Left ventricle myocardium inferior (tissue), 1 donor: ENCODE measurements around the gene APOL3. TPM values are rescaled to one million over a fixed set of nuclear protein-coding genes. Genes with fewer than 3 reads are reported as not detected.
A peak's percentile ranks its signal among the peaks of the same experiment; 100 is the strongest.

Source experiments
- DNase-seq: peaks from one replicate; pipeline ENCODE4 v3.0.0-alpha.2; 2020
- H3K27ac ChIP-seq: fragments of 200-600 bp; replicated peaks from 2 replicates; pipeline ENCODE4 v1.8.0; 2021
- H3K27me3 ChIP-seq: fragments of 200-600 bp; 2 replicates; pipeline ENCODE4 v1.8.0; 2021; ENCODE audit warnings: low read depth
- H3K36me3 ChIP-seq: fragments of 200-600 bp; 2 replicates; pipeline ENCODE4 v1.8.0; 2021
- H3K4me1 ChIP-seq: fragments of 200-600 bp; 2 replicates; pipeline ENCODE4 v1.8.0; 2021
- H3K4me3 ChIP-seq: fragments of 200-600 bp; 2 replicates; pipeline ENCODE4 v1.8.0; 2021; ENCODE audit warnings: mild to moderate bottlenecking, moderate library complexity
- H3K9me3 ChIP-seq: fragments of 200-600 bp; replicated peaks from 2 replicates; pipeline ENCODE4 v1.8.0; 2021
- intact Hi-C: fragments of 100-400 bp; cut with micrococcal nuclease; formaldehyde crosslinking; loops from one replicate; pipeline ENCODE4 v1.11.0; 2022
- total RNA-seq: library from RNA; stranded (reverse); fragmentation: NEBNext Ultra II Directional; extraction: Animal tissue kit (Norgen Biotek cat#: 25700); gene quantifications from one replicate; pipeline ENCODE4 v1.2.1, GENCODE V29; 2021
- TF ChIP-seq, protein P1 (sequence below): fragments of 200-600 bp; IDR thresholded peaks from 2 replicates; pipeline ENCODE4 v1.8.0; 2021; ENCODE audit warnings: antibody characterized with exemption, mild to moderate bottlenecking, borderline replicate concordance
- donor health status: DM: no; HTN: yes; CAD: no; lungs with severe emphysema.

The APOL3 gene
- total RNA-seq, 1 donor from 2014 or later, result 21.3 TPM

DNA sequence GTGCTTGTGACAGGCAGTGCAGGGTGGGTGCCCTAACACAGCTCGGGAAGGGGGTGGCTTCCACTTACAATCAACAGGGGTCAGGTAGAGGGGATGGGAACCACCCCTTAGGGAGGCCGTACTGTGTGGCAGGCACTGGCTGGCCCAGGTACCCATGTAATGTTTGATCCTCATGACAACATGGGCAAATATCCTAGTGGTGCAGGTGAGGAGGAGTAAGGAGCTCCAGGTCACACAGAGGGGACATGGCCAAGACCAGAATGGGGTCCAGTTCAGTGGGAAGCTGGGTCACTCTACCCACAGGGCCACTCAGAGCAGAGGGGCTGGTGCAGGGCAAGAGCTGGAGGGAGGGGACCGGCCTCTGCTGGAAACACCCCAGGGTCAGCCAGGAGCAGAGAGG lies 38.0 kb upstream of the APOL3 start:
- H3K27me3 ChIP-seq, result no peaks in the 10 kb centered on the region
- intact Hi-C loops, result loop anchor here (10.0 kb wide), 2 partner anchors 76 to 286 kb away; partner anchors contain the start of gene TXN2
- peak overlapping the region; percentile 73 for H3K27ac ChIP-seq
- H3K4me1 ChIP-seq, result peaks cover 75% of the 10 kb centered on the region
- TF ChIP-seq, protein P1, sequence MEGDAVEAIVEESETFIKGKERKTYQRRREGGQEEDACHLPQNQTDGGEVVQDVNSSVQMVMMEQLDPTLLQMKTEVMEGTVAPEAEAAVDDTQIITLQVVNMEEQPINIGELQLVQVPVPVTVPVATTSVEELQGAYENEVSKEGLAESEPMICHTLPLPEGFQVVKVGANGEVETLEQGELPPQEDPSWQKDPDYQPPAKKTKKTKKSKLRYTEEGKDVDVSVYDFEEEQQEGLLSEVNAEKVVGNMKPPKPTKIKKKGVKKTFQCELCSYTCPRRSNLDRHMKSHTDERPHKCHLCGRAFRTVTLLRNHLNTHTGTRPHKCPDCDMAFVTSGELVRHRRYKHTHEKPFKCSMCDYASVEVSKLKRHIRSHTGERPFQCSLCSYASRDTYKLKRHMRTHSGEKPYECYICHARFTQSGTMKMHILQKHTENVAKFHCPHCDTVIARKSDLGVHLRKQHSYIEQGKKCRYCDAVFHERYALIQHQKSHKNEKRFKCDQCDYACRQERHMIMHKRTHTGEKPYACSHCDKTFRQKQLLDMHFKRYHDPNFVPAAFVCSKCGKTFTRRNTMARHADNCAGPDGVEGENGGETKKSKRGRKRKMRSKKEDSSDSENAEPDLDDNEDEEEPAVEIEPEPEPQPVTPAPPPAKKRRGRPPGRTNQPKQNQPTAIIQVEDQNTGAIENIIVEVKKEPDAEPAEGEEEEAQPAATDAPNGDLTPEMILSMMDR, result no peak
- DNase-seq, result no peak
- H3K36me3 ChIP-seq, result no peaks in the 10 kb centered on the region
- no peak overlapping the region for H3K4me3 ChIP-seq
- no peaks in the 10 kb centered on the region for H3K9me3 ChIP-seq

DNA sequence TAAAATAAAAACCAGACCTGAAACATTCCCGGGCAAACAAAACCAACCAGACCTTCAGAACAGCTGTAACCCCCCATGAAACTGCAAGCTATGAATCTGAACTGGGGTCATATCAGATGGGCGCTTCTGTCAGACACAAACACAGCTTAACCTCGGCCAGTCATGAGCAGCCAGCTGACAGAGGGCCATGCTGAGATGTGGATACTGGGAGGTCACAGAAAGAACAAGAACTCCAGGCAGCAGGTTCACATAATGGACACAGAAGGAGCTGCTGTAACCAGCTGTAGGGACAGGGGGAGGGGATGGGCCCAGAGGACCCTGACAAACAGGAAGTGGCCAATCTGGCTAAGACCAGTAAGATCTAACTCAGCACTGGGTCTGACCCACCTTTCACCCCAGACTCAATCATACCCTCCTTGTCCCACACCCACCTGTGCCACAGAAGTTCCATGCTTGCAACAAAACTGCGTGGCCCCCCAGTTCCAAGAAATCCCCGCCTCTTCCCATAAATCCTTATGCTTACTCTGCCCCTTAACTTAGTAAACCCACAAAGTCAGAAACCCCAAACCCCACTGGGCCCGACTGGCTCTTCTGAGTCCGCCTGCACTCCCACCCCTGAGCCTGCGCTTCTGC lies 37.1 kb upstream of the APOL3 start:
- H3K4me1 ChIP-seq, result peaks cover 71% of the 10 kb centered on the region

DNA sequence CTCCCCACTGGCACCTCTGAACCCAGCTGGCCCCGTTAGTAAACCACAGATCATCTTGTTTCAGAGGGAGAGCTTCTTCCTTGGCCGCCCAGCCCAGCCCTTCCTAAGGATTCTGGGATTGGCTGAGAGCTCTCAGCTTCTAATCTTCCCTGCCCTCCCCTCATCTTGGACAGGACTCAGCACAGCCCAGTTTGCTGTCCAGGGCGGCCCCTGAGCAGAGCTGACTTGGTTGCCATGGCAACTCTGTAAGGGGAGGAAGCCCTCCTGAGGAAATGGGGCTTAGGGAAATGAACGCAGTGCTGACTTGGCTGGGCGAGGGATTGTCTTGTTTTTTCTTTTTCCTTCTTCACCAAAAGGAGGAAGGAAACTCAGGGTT lies 36.5 kb upstream of the APOL3 start:
- no peaks in the 10 kb centered on the region for H3K36me3 ChIP-seq
- peak overlapping the region; percentile 73 for H3K27ac ChIP-seq
- TF ChIP-seq, protein P1, result no peak
- no peaks in the 10 kb centered on the region for H3K27me3 ChIP-seq
- no peaks in the 10 kb centered on the region for H3K9me3 ChIP-seq
- peaks cover 69% of the 10 kb centered on the region for H3K4me1 ChIP-seq
- intact Hi-C loops, result loop anchor here (10.0 kb wide), 2 partner anchors 78 to 288 kb away; partner anchors contain the start of gene TXN2
- DNase-seq, result peak; percentile 67
- H3K4me3 ChIP-seq, result no peak overlapping the region

More for the DNA sequence above, 37.1 kb upstream of the APOL3 start:
- TF ChIP-seq, protein P1, result no peak
- no peak overlapping the region for H3K4me3 ChIP-seq
- intact Hi-C loops, result loop anchor here (10.0 kb wide), 2 partner anchors 77 to 287 kb away; partner anchors contain the start of gene TXN2
- DNase-seq, result no peak
- H3K9me3 ChIP-seq, result no peaks in the 10 kb centered on the region
- H3K27ac ChIP-seq, result peak overlapping the region; percentile 73
- no peaks in the 10 kb centered on the region for H3K27me3 ChIP-seq
- no peaks in the 10 kb centered on the region for H3K36me3 ChIP-seq

DNA sequence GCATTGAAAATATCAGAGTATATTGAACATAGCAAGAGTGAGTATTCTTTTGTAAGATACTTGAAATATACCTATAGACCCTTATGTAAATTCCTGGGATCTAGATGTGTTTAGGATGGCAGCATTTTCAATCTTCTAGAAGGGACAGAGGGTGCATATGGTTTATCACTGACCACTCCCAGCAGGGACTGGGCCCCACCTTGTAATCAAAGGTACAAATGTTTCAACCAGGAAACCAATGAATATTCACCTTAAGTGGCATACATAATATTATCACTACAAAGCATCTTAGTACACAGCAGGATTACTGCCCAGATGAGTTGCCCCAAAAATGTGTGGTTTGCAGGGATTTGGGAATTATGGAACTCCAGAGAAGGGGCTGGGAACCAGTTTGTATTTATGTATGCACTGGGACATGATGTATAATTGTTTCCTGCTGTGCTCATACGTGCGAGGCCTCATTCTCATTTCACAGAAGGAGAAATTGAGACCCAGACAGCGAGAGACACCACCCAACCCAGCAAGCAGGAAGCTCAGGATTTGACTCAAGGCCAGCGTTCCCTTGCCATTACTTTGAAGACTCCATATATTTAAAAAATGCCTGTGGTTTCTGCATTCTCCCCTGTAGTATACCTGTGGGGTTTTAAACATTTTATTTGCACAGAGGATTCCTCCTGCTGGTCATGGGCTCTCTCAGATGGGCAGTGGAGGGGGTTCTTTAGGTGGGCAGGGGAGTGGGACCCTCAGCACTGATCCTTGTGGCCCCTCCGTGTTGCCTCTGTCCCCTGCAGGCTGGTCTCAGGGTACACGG lies 35.9 kb upstream of the APOL3 start:
- no peak for DNase-seq
- no peaks in the 10 kb centered on the region for H3K27me3 ChIP-seq
- H3K4me3 ChIP-seq, result no peak overlapping the region
- peaks cover 68% of the 10 kb centered on the region for H3K4me1 ChIP-seq
- intact Hi-C loops, result loop anchor here (10.0 kb wide), 2 partner anchors 78 to 288 kb away; partner anchors contain the start of gene TXN2
- TF ChIP-seq, protein P1, result no peak
- H3K27ac ChIP-seq, result peak overlapping the region; percentile 73
- no peaks in the 10 kb centered on the region for H3K36me3 ChIP-seq
- H3K9me3 ChIP-seq, result no peaks in the 10 kb centered on the region

DNA sequence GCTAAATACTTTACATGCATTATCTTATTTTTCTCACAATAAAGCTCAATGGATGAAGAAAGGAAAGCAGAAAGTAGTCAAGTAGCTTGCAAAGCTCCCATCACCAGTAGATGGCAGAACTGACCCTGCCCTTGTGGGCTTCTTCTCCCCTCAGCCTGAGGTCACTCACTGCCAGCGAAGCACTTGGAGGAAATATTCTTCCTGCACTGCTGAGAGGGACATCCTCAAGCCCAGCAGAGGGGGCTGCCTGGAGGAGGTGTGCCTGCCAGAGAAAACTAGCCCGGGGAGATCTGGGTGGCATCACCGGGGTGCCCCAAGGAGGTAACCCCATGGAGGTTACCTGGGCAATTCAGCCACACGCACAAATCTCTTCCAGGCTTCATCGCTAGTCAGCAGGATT lies 34.4 kb upstream of the APOL3 start:
- Histone ChIP-seq H3K9me3 (no peaks in the 10 kb centered on the region), H3K27ac (no peak overlapping the region), H3K4me3 (no peak overlapping the region), H3K36me3 (no peaks in the 10 kb centered on the region), H3K4me1 (peaks cover 63% of the 10 kb centered on the region), H3K27me3 (no peaks in the 10 kb centered on the region)
- intact Hi-C loops, result loop anchor here (10.0 kb wide), 2 partner anchors 80 to 290 kb away; partner anchors contain the start of gene TXN2
- TF ChIP-seq, protein P1, result peak; percentile 84
- peak; percentile 38 for DNase-seq
